Measurements from ENCODE around the gene FBXL16.
A peak's percentile ranks its signal among the peaks of the same experiment; 100 is the strongest.

Gene FBXL16

GRCh38 chr16:676565-676902 is 29.1 kb downstream of the FBXL16 start:
- DNase-seq: no peak

GRCh38 chr16:675884-676564 is 29.6 kb downstream of the FBXL16 start:
- DNase-seq: no peak

GRCh38 chr16:674968-675883 is 30.4 kb downstream of the FBXL16 start, which contains the start of gene RHBDL1:
Gene RHBDL1 (plus strand): TSS chr16:675671. CDS start chr16:675791, 120 bp downstream.
- DNase-seq: no peak

GRCh38 chr16:674214-674881 is 31.3 kb downstream of the FBXL16 start:
- no peak for DNase-seq

- no peak for DNase-seq
Measured at GRCh38 chr16:673399-673991, 32.1 kb downstream of the FBXL16 start.

- DNase-seq: no peak
Measured at GRCh38 chr16:672851-673250, 32.8 kb downstream of the FBXL16 start.

- no peak for DNase-seq
Measured at GRCh38 chr16:672371-672770, 33.2 kb downstream of the FBXL16 start.

- DNase-seq: no peak
Measured at GRCh38 chr16:671353-672131, 34.1 kb downstream of the FBXL16 start.

GRCh38 chr16:670485-671352 is 34.9 kb downstream of the FBXL16 start:
- no peak for DNase-seq

GRCh38 chr16:669666-670065 is 35.9 kb downstream of the FBXL16 start:
- no peak for DNase-seq

- no peak for DNase-seq
Measured at GRCh38 chr16:668519-669171, 37.0 kb downstream of the FBXL16 start.

- DNase-seq: peak; percentile 93 to 94
Measured at GRCh38 chr16:667780-668518, 37.7 kb downstream of the FBXL16 start, which contains the start of gene RHOT2. Gene RHOT2 (plus strand): TSS chr16:668132. CDS start chr16:668200, 68 bp downstream.

- no peak for DNase-seq
Measured at GRCh38 chr16:667113-667779, 38.4 kb downstream of the FBXL16 start.

GRCh38 chr16:666572-666971 is 39.0 kb downstream of the FBXL16 start:
- no peak for DNase-seq

- DNase-seq: no peak
Measured at GRCh38 chr16:662597-662996, 43.0 kb downstream of the FBXL16 start.

GRCh38 chr16:662095-662494 is 43.5 kb downstream of the FBXL16 start:
- no peak for DNase-seq

GRCh38 chr16:661184-661821 is 44.3 kb downstream of the FBXL16 start:
- DNase-seq: no peak

GRCh38 chr16:660459-661183 is 45.0 kb downstream of the FBXL16 start:
- peak; percentile 65 to 77 for DNase-seq

Measured in CD4-positive, alpha-beta T cell treated with Interleukin-1 beta for 1 hour (primary cell).